Activated naive CD4-positive, alpha-beta T cell treated with Interleukin-2 at 50 U/mL for 16 hours (primary cell): ENCODE results near the gene ICAM1.
"Not testable (repeated sequence)": the region's sequence is repeated elsewhere in the genome, so short reads cannot be mapped to it uniquely, and the experiment has no call there.

Source experiments
- DNase-seq: peaks from one replicate; pipeline ENCODE4 v3.0.0-alpha.2; 2020

The ICAM1 gene

GRCh38 chr19:10270616-10271394 is at the start of gene ICAM1:
ICAM1 (plus strand) TSS chr19:10271120; CDS start chr19:10271160, 40 bp downstream.
- peak; percentile 80 for DNase-seq

GRCh38 chr19:10222201-10222890 is 48.6 kb upstream of the ICAM1 start:
- no peak for DNase-seq

GRCh38 chr19:10223488-10224213 is 47.3 kb upstream of the ICAM1 start:
- DNase-seq: no peak

GRCh38 chr19:10224337-10224736 is 46.6 kb upstream of the ICAM1 start:
- DNase-seq: no peak

GRCh38 chr19:10226021-10226375 is 44.9 kb upstream of the ICAM1 start:
- DNase-seq: no peak

- DNase-seq: no peak
Observed at GRCh38 chr19:10226376-10227025, 44.4 kb upstream of the ICAM1 start.

- no peak for DNase-seq
Observed at GRCh38 chr19:10227026-10227971, 43.6 kb upstream of the ICAM1 start.

- no peak for DNase-seq
Observed at GRCh38 chr19:10228393-10228792, 42.5 kb upstream of the ICAM1 start.

- DNase-seq: peak; percentile 31
Observed at GRCh38 chr19:10228920-10229319, 42.0 kb upstream of the ICAM1 start.

- DNase-seq: peak; percentile 80
Observed at GRCh38 chr19:10230173-10230860, 40.6 kb upstream of the ICAM1 start.

- peak; percentile 72 for DNase-seq
Observed at GRCh38 chr19:10230861-10231611, 39.9 kb upstream of the ICAM1 start, which contains the start of gene S1PR2. S1PR2 (minus strand) TSS chr19:10231331; CDS start chr19:10224905, 6,426 bp downstream.

- no peak for DNase-seq
Observed at GRCh38 chr19:10231612-10232228, 39.2 kb upstream of the ICAM1 start.

- no peak for DNase-seq
Observed at GRCh38 chr19:10233946-10234345, 37.0 kb upstream of the ICAM1 start.

- DNase-seq: no peak
Observed at GRCh38 chr19:10235003-10235402, 35.9 kb upstream of the ICAM1 start.

- DNase-seq: not testable (repeated sequence)
Observed at GRCh38 chr19:10235409-10235808, 35.5 kb upstream of the ICAM1 start.

- DNase-seq: no peak
Observed at GRCh38 chr19:10237702-10238101, 33.2 kb upstream of the ICAM1 start.

- DNase-seq: no peak
Observed at GRCh38 chr19:10238172-10238783, 32.6 kb upstream of the ICAM1 start.

GRCh38 chr19:10241826-10242449 is 29.0 kb upstream of the ICAM1 start:
- not testable (repeated sequence) for DNase-seq

GRCh38 chr19:10243606-10244005 is 27.3 kb upstream of the ICAM1 start:
- no peak for DNase-seq
